ENCODE data around the gene NOVA2. TPM values are rescaled to one million over a fixed set of nuclear protein-coding genes. Genes with fewer than 3 reads are reported as not detected.

Gene NOVA2
- total RNA-seq, 2 experiments from 2014 or later: not detected

DNA sequence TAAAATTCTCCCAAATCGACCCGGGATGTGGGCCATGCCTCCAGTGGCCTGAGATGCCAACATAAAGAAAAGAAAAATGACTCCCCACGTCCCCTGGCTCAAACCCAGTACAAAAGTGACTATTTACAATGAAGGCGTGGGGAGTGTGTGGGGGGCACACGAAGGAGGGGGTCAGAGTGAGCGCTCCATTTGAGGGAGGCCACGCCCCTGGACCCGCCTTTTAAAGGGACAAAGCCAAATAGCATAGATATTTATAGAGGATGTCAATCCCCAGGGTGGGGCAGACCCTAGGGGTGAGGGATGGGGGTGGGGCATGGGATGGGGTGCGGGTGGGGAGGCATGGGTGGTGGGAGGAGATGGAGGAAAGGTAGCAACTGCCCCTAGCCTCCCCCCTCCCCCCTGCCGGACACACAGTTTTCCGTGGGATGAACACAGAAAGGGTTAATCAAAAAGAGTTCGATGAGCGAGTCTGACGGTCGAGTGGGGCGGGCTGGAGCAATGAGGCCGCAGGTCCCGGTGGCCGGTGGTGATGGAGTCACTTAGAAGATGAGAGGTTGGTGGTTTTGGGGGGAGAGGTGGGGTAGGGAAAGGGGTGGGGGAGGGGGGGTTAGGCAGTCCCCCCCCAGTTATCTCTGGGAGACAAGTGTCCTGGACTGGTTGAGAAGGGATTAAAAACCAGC, 39.0 kb downstream of the NOVA2 start:
- ChIA-PET POLR2A (no interaction called here), CTCF (no interaction called here)
- peaks cover 27 to 30% of the 10 kb centered on the region in 2 experiments for H3K27me3 ChIP-seq (ENCODE audit: control insufficient read depth in 1 of 2, insufficient read depth in 2 of 2, low read length in 2 of 2)
- no peaks in the 10 kb centered on the region for H3K4me1 ChIP-seq (ENCODE audit: insufficient read depth, low read length)
- no peaks in the 10 kb centered on the region for H3K36me3 ChIP-seq (ENCODE audit: insufficient read depth, low read length)
- Mint-ChIP-seq H3K36me3 (ENCODE audit: low read depth) (no peaks in the 10 kb centered on the region), H3K4me3 (no peak overlapping the region), H3K9me3 (no peaks in the 10 kb centered on the region), H3K4me1 (ENCODE audit: low read depth) (no peaks in the 10 kb centered on the region), H3K27me3 (peaks cover 80% of the 10 kb centered on the region), H3K27ac (no peak overlapping the region)
- DNase-seq (no peak), ATAC-seq (ENCODE audit: poor library complexity) (no peak)
- intact Hi-C loops (cut with DNase I, micrococcal nuclease): no loop called here
- no peak overlapping the region for H3K27ac ChIP-seq (ENCODE audit: low read depth in 1 of 2, low read length in 2 of 2)
- TF ChIP-seq, protein P1, sequence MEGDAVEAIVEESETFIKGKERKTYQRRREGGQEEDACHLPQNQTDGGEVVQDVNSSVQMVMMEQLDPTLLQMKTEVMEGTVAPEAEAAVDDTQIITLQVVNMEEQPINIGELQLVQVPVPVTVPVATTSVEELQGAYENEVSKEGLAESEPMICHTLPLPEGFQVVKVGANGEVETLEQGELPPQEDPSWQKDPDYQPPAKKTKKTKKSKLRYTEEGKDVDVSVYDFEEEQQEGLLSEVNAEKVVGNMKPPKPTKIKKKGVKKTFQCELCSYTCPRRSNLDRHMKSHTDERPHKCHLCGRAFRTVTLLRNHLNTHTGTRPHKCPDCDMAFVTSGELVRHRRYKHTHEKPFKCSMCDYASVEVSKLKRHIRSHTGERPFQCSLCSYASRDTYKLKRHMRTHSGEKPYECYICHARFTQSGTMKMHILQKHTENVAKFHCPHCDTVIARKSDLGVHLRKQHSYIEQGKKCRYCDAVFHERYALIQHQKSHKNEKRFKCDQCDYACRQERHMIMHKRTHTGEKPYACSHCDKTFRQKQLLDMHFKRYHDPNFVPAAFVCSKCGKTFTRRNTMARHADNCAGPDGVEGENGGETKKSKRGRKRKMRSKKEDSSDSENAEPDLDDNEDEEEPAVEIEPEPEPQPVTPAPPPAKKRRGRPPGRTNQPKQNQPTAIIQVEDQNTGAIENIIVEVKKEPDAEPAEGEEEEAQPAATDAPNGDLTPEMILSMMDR (IDR thresholded peaks at IDR 0.05): no peak
- no peak overlapping the region for H3K4me3 ChIP-seq (ENCODE audit: low read length)
- peaks cover 0 to 4% of the 10 kb centered on the region in 2 experiments for H3K9me3 ChIP-seq (ENCODE audit: control insufficient read depth in 1 of 2, insufficient read depth in 1 of 2, low read length in 2 of 2)

DNA sequence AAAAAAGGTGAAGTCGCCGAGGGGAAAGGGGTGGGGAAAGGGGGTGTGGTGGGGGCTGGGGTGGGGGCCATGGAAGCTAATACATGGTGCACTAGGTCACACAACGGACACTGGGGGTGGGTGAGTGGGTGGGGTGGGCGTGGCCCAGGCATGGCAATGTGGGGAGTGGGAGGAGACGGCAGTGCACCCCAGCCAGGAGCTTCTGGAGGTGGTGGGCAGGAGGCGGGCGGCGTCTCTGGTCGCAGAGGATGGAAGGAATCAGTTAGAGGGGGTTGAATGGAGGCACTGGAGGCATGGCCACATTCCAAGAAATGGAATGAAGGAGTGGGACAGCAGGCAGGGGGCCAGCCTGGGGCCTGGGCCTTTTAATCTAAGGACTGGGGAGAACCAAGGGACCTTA, 39.9 kb downstream of the NOVA2 start:
- no peaks in the 10 kb centered on the region for H3K4me1 ChIP-seq (ENCODE audit: insufficient read depth, low read length)
- peaks cover 0 to 4% of the 10 kb centered on the region in 2 experiments for H3K9me3 ChIP-seq (ENCODE audit: control insufficient read depth in 1 of 2, insufficient read depth in 1 of 2, low read length in 2 of 2)
- H3K4me3 ChIP-seq (ENCODE audit: low read length): no peak overlapping the region
- ChIA-PET POLR2A (no interaction called here), CTCF (no interaction called here)
- no peak overlapping the region for H3K4me3 Mint-ChIP-seq
- H3K9me3 Mint-ChIP-seq: no peaks in the 10 kb centered on the region
- H3K4me1 Mint-ChIP-seq (ENCODE audit: low read depth): no peaks in the 10 kb centered on the region
- H3K36me3 ChIP-seq (ENCODE audit: insufficient read depth, low read length): no peaks in the 10 kb centered on the region
- intact Hi-C loops (cut with DNase I, micrococcal nuclease): no loop called here
- no peak for ATAC-seq (ENCODE audit: poor library complexity)
- H3K27me3 Mint-ChIP-seq: peaks cover 71% of the 10 kb centered on the region
- TF ChIP-seq, protein P1 (IDR thresholded peaks at IDR 0.05): no peak
- H3K27ac Mint-ChIP-seq: no peak overlapping the region
- H3K27ac ChIP-seq (ENCODE audit: low read depth in 1 of 2, low read length in 2 of 2): no peak overlapping the region
- H3K36me3 Mint-ChIP-seq (ENCODE audit: low read depth): no peaks in the 10 kb centered on the region
- peaks cover 24 to 27% of the 10 kb centered on the region in 2 experiments for H3K27me3 ChIP-seq (ENCODE audit: control insufficient read depth in 1 of 2, insufficient read depth in 2 of 2, low read length in 2 of 2)
- no peak for DNase-seq

DNA sequence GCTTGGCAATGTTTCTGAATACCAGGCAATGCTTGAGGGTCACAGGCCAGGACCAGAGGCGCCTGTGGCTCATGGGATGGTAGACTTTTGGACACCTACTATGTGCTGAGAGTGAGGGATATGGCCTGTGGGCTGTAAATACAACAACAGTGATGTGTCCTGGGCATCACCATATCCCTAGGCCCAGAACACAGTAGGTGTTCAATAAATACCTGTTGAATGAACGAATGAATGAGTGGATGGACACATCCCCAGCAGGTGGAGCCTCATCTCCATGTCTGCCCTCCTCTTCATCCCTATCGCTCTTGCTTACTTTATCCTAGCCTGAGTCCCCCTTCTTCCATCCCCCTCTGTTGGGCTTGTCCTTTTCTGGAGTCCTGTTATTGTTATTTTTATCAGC, 42.6 kb downstream of the NOVA2 start:
- Histone ChIP-seq H3K27ac (ENCODE audit: low read depth in 1 of 2, low read length in 2 of 2) (no peak overlapping the region), H3K27me3 (ENCODE audit: control insufficient read depth in 1 of 2, insufficient read depth in 2 of 2, low read length in 2 of 2) (peaks cover 15 to 22% of the 10 kb centered on the region in 2 experiments), H3K4me1 (ENCODE audit: insufficient read depth, low read length) (peaks cover 9% of the 10 kb centered on the region), H3K9me3 (ENCODE audit: control insufficient read depth in 1 of 2, insufficient read depth in 1 of 2, low read length in 2 of 2) (no peaks in the 10 kb centered on the region), H3K36me3 (ENCODE audit: insufficient read depth, low read length) (no peaks in the 10 kb centered on the region), H3K4me3 (ENCODE audit: low read length) (no peak overlapping the region)
- ChIA-PET CTCF (interaction anchor here (0.6 kb wide), 1 partner anchor 114 kb away, joined by 3 read pairs; no protein-coding TSS in a partner anchor), POLR2A (no interaction called here)
- no peaks in the 10 kb centered on the region for H3K9me3 Mint-ChIP-seq
- H3K36me3 Mint-ChIP-seq (ENCODE audit: low read depth): no peaks in the 10 kb centered on the region
- TF ChIP-seq, protein P1 (IDR thresholded peaks at IDR 0.05): no peak
- no peak overlapping the region for H3K27ac Mint-ChIP-seq
- DNase-seq (no peak), ATAC-seq (ENCODE audit: poor library complexity) (no peak)
- intact Hi-C loops (cut with DNase I, micrococcal nuclease): no loop called here
- H3K27me3 Mint-ChIP-seq: peaks cover 52% of the 10 kb centered on the region
- no peak overlapping the region for H3K4me3 Mint-ChIP-seq
- H3K4me1 Mint-ChIP-seq (ENCODE audit: low read depth): peaks cover 9% of the 10 kb centered on the region

Data from CD4-positive, alpha-beta T cell (primary cell).